Epithelial cell of esophagus (primary cell): ENCODE measurements around the gene MTIF3.

Source experiments
- DNase-seq: peaks from one replicate; pipeline ENCODE4 v3.0.0; 2010; ENCODE audit warnings: low read depth
- H3K4me3 ChIP-seq: 2 replicates; pipeline ENCODE4 v1.5.1; 2011; ENCODE audit warnings: mild to moderate bottlenecking, low read length, control low read depth
- CTCF ChIP-seq: IDR thresholded peaks from 2 replicates; pipeline ENCODE4 v1.5.1; 2011; ENCODE audit warnings: low read depth, mild to moderate bottlenecking, low read length, control low read depth, inconsistent platforms; ENCODE audit not compliant: insufficient read depth; ENCODE audit errors: missing control alignments

The MTIF3 gene

DNA sequence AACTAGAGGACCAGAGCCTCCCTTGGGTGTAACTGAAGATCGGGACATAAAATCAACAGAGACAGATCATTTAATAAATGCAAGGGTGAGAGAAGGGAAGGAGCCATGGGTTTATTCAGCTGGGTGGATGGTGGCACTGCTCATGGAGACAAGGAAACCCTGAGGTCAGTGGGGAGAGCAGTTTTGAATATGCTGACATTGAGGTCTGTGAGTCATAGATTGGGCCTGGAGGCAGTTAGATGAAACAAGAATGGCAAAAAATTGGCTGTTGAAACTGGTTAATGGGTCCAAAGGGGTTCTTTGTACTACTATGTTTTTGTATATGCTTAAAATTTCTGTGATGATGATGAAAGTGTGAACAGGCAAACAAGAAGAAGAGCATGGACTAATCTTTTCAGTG is 31.0 kb downstream of the MTIF3 start:
- no peak for TF ChIP-seq CTCF
- H3K4me3 ChIP-seq: no peak overlapping the region
- peak; percentile 52 for DNase-seq

DNA sequence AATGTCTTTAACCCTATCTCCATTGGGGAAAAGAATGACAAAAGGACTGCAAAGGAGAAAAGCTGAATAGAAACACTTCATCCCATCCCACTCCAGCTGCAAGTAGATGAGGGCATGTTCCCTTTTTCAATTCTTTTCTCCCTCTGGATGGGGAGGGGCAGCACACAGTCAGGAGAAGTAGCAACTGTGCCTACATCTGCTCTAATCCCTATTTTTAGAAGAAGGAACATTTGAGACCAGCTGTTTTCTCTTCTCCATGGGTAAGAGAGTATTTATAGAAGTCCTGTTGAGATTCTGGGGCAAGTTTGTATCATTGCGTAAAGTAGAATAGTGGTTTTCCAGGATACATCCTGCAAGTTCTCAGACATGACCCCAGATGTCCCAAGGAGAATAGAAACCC is 35.2 kb downstream of the MTIF3 start:
- no peak for TF ChIP-seq CTCF
- no peak for DNase-seq
- no peak overlapping the region for H3K4me3 ChIP-seq

GRCh38 chr13:27411341-27411740 is 39.0 kb downstream of the MTIF3 start:
- TF ChIP-seq CTCF: no peak
- no peak overlapping the region for H3K4me3 ChIP-seq
- no peak for DNase-seq

DNA sequence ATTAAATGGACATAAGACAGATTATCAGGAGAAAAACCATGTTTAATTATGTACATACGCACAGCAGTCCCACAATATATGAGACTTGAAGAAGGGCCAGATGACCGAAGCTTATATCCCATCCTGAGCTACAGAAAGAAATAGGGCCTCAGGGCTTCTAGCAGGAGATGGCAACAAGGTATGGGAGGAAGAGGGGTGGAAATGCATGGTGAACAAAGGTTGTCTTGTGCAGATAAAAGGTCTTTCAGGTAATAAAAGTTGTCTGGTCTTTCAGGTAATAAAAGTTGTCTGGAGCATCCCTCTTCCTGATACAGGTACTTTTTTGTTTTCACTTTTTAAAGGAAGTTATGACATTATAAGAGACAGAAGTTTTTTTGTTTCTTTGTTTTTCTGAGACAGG is 41.4 kb downstream of the MTIF3 start:
- no peak for TF ChIP-seq CTCF

DNA sequence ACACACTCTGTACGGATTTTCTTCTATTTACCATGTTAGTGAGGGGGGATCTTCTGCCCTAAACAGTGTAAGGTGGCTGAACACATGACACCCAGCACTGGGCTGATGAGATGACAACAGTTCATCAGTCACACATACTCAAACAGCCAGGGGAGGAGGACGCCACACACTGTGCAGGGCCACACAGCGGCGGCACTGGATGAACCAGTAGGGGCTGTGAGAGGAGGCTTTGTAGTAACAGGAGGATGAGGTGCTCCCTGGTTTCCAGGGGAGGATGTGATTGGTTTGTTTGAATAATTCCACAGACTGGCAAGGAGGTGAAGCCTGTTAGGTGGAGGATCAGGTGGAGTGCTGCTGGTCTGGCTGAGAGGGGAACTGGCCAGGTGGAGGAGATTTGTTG is 42.3 kb downstream of the MTIF3 start:
- TF ChIP-seq CTCF: no peak
- no peak overlapping the region for H3K4me3 ChIP-seq
- DNase-seq: no peak

More for the DNA sequence above, 41.4 kb downstream of the MTIF3 start:
- no peak overlapping the region for H3K4me3 ChIP-seq
- no peak for DNase-seq

GRCh38 chr13:27406178-27406939 is 44.0 kb downstream of the MTIF3 start:
- H3K4me3 ChIP-seq: no peak overlapping the region
- TF ChIP-seq CTCF: peak; percentile 64
- DNase-seq: peak; percentile 53

DNA sequence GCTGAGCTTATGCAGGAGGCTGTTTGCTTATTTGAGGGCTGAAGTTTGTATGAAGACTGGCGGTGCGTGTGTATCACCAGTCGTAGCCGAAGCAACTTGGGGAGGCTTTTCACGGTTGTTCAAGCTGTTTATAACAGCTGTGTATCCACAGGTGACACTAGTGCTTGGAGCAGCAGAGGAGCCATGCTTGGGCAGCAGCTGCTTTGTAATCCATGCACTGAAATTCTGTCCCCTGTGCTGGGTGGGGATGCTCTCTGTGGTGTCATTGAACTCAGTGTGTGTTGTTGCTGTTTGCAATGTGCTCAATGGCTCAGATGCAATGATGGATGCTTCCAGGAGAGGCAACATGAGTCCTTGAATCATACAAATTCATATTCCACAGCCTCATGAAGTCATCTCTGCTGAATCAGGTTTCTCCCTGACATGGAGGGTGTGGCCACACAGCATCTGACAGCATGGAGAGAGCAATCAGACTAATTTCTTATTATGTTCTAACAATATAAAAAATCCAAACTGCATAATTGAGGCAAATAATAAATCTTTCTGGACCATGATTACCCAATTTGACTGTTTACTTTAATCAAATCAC is 44.7 kb downstream of the MTIF3 start:
- no peak overlapping the region for H3K4me3 ChIP-seq
- DNase-seq: peak; percentile 58
- peak; percentile 16 for TF ChIP-seq CTCF
